ENCODE data around the gene ZNF362.

Gene ZNF362

DNA sequence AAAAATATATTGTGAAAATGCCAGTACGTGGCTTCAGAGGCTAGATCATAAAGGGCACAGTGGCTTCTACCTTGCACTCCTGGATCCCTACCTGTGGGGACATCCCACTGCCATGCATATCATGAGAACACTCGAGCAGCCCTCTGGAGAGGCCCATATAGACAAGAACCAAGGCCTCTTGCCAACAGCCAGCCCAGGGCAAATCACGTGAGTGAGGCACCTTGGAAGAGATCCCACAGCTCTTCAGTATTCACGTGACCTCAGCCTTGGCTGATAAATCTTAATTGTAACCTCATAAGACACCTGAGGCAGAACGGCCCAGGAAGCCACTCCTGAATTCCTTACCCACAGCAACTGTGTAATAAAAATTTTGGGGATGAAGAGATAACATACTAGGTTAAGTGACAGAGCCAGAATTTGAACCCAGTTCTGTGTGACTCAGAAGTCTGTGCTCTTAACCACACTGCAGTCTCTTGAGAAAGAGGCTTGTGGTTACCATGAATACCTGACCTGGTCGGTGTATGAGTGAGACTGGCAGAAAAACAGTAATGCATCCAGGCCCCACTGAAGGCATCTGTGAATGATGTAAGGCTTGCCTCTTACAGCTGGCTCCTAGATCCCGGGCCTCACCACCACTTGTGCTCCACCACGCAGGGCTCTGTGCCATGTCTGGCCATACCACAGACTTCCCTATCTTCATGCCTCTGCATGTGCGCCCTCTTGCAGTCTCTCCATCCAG, 71.5 kb downstream of the ZNF362 start:
- DNase-seq (ENCODE audit: low spot score) = no peak

DNA sequence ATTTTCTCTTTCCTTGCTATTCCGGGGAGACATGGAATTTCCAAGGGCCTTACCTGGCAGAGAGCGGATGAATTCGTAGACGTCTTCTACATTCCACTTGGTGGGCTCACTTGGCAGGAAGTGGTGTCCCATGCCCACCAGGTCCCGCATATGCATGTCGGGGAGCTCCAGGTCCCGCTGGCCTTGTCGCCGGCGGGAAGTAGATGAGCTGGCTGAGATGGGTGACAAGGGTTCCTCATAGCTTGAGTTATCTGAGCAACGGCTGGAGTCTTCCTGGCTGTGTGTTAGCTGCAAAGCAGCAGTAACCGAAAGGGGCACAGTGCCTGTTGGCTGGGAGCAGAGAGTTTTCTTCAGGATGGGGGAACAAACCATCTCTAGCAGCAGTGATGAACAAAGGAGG, 72.5 kb downstream of the ZNF362 start:
- no peak for DNase-seq (ENCODE audit: low spot score)

DNA sequence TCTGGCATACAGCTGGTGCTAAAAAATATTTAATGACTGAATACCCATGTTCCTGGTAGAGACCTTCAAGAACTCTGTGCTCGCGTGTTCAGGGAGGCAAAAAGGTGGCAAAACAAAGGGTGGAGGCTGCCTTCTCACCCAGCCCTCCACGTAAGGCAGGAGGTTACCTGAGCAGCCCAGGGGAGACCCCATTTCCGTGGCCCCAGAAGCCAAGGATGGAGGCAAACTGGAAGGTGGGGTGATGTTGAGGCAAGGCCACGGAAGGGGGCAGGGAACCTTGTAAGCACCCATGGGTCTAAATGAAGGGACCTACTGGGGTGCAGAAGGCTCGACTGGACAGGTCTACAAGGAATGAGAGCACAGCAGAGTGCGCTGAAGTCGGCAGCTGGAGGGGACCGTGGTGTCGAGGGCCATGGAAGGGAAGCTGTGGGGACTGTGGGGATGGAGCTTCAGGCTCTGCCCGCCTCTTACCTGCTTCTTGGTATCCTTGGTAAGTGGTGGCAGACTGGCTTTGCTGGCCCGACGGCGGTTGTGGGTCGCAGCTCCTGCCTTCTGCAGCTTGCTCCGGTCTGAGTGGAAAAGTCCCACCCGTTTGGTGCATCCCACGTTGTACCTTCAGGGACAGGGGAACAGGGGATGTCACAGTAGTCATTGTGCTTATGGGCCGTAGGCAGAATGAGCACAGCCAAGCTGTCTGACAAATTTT, 73.5 kb downstream of the ZNF362 start:
- DNase-seq (ENCODE audit: low spot score) = no peak

DNA sequence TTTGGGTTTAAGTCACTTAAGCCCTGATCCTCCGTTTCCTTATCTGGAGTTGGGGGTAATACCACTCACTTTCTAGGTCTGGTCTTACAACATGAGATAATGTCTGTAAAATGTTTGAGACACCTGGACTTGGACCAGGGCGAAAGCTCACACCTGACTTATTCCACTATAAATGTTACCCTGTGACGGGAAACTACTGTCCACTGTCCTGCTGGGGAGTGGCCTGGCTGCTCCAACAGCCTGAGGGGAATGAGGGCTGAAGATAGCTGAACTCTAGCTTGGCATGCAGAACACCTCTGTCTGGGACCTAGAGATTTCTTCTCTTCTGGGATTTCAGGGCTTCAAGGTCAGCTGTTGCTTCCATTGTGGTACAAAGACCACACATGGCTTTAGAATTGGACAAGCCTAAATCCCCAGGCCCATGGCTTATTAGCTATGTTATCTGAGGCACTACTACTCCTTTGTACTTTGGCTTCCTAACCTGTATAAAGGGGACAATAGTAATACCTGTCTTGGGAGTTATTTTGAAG, 74.1 kb downstream of the ZNF362 start:
- no peak for DNase-seq (ENCODE audit: low spot score)

DNA sequence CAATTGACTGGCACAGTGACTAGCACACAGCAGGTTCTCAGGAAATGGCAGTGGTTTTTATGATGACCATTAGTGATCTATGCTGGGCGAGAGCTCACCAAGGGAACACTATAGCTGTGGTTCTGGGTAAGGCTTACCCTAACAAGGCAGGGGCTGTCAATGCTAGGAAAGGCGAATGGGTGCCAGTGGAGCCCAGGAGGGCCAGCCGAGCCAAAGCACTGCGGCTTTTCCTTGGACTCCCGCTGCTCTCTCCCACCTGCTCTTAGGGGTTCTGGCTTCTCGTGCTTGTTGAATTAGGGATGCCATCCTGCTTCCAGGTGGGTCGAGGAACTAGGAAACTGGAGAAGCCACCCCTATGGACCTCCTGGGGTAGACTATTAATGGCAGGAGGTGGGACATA, 74.6 kb downstream of the ZNF362 start:
- no peak for DNase-seq (ENCODE audit: low spot score)

DNA sequence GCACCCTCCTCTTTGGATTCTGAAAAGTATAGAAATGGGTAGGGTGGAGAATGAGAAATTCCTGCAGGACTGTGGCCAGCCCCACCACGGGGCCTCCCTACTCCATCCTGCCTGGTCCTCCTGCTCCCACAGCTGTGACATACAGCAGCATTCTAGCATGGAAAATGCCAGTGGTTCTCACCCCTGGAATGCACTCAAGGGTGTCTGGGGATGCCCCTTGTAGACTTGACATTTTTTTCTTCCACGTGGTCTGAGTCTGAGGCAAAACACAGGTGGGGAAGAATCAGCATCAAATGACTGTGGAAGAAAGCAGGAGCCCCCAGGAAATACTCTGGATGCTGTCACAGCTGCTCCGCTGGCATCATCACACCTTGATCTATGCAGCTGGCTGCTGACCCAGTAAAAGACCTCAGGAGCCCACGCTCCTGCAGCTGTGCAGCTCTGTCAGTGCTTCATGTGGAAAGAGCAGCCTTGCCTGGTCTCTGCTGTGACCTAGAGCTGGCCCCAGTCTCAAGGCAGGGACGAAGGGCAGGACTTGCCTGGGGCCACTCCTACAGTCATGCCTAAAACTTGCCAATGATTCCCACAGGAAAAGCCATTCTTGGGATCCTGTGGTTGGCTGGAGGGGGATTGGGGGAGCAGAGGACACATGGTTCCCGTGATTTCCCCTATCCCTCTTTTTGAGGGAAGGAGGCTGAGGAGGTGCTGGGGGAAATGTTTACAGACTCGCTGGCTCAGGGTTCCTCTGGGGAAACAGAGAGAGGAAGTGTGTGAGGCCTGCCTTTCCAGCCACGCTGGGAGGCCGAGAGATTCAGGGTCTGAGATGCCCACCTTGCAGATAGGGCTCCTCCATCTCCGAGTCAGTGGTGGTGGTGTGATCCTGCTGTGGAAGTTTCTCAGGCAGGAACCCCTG, 75.4 kb downstream of the ZNF362 start:
- DNase-seq (ENCODE audit: low spot score) = no peak

DNA sequence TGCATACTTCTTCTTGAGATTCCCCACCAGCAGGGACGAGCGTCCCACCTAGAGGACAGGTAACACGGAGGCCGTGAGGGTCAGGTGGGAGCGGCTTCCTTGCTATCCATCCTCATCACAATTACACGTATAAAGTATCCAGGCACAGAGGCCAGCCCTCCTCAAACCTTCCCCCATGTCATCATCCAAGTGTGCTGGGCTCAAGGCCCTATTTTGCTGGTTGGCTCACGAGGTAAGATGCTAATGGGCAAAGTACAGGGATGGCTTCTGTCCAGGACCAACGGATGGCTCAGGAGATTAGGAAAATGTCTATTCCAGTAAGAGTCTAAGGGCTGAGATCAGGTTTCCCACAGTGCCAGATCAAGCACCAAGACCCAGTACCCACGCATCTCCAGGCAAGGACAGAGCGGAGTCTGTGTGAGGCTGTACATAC, 76.1 kb downstream of the ZNF362 start:
- no peak for DNase-seq (ENCODE audit: low spot score)

DNA sequence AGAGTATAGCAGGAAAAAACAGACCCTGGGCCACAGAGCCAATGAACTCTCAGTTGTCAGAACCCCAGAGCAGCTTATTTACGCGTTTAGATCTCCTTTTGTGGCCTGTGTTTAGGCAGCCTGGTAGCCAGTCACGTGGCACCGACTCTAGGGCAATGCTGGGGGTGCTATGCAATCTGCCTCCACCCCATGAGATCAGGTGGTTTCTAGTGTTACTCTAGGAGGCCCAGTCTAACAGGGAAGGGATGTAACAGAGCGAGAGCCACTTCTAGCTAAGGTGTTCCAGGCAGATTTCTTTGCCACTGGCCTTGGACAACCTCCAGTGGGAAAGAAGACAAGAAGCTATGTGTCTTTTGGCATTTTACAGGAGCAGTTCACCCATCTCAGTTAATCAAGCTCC, 76.6 kb downstream of the ZNF362 start:
- no peak for DNase-seq (ENCODE audit: low spot score)

DNA sequence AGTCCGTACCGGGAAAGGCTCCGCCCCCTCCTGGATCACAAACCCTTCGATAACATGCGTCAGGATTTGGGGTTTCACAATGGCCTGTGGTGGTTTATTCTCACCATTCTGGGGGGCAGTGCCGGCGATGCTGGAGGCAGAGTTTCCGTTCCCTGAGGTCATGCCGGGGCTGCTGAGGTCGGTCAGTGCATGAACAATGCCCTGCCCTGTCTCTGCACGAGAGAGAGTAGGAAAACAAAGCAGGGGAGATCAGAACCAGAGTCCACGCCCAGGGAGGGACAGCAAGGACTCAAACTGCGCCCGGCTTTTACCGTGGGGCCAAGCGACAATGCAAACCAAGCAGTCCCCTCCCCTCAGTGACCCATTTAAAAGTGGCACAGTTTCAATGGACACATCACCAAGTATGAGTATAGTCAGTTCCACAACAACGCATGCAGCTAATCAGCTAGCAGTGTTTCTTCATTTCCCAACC, 77.8 kb downstream of the ZNF362 start:
- no peak for DNase-seq (ENCODE audit: low spot score)

DNA sequence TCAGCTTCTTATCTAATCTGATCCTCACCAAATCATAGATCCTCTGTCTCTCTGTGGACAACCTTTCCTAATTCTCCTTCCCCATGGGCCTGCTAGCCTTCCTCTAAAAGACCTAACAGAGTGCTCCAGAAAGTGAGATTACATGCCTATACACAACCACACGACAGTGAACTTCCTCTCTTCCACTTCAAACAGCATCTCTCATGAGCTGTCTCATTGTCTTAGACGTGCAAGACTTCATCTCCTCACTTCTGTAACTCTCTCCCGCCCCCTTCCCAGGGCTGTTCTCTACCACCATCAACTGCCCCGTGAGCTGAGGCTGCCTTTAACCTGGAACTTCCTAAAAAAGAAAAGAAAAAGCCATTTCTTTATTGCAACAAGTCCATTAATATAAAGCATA, 78.7 kb downstream of the ZNF362 start:
- DNase-seq (ENCODE audit: low spot score) = no peak

DNA sequence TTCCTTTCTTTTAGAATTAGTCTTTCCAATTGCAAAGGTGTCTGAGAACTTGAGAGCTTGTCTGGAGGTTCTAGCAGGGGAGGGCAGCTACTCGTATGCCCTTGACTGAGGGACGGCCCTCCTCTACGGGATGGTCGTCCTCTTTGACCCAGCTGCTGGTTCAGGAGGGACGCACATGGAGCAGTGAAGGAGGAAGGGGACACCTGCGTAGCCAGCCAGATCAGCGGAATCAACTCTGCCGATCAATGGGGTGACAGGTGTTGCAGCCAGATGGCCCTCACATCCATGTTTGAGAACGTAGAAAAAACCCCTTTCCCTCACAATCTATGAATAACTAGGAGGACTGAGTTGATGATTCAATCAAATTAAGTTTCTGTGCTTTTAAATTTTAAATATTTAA, 80.3 kb downstream of the ZNF362 start:
- no peak for DNase-seq (ENCODE audit: low spot score)

DNA sequence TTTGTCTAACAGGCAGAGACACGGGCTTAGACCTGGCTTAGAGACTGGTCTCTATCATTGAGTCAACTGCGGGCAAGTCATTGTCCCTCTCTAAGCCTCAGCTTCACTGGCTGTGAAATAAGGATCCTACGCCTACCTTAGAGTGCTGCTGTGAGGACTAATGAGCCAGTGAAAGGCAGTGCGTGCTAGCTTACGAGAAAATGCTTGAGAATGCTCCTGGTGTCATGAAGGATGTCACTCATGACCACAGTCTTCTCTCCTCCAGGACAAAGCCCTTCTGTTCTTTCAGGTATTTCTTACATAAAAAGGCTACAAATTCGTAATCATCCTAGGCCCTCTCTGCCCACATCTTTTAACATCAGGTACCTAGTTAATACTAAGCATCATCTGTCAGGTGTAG, 81.1 kb downstream of the ZNF362 start:
- DNase-seq (ENCODE audit: low spot score) = no peak

DNA sequence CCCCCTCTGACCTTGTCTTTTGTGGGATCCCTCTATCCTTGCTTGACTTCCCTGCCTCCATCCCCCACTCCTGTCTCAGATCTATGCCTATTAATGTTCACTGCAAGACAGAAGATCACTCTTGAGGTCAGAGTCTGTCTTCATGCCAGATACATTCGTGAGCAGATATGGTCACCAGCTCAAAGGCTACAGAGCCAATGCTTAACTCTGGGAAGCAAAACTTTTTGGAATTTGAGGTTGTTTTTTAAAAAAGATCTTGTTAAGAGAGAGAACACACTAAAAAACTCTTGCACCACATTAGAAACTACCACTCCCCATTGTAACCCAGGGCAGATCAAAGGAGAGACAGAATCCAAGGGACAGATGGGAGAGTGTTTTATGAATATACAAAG, 81.8 kb downstream of the ZNF362 start:
- no peak for DNase-seq (ENCODE audit: low spot score)

DNA sequence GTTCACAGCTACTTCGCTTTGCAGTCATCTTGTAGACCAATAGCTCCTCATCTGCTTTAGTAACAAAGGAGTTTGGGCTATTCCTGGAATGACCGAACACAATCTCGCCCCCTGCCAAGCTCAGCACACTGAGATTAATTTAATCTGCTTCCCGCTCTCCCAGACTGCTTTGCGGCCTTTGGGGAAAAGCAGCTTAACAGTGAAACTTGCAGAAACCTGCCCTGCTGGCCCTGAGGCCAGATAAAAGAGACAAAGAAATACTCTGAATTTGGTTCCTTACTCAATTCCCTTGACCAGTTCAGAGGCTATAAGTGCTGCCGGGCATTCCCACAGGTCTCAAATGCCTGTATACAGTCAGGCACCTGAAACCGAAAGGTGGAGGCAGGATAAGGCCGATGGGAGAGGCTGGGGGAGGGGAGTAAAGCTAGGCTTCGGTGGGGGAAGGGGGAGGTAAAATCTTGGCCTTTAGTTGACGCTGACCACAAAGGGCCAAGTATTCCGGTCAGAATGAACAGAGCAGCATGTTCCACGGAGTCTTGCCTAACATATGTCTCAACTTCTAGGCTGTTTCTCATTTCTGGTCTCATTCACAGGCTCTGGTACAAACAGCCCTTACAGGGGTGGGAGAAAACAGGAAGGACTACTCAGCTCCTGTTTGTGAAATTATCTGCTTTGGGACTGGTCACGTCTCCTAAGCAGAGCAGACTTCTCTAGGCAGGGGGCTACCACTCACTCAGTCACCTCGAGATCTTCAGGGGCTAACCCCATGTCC, 82.3 kb downstream of the ZNF362 start:
- no peak for DNase-seq (ENCODE audit: low spot score)

DNA sequence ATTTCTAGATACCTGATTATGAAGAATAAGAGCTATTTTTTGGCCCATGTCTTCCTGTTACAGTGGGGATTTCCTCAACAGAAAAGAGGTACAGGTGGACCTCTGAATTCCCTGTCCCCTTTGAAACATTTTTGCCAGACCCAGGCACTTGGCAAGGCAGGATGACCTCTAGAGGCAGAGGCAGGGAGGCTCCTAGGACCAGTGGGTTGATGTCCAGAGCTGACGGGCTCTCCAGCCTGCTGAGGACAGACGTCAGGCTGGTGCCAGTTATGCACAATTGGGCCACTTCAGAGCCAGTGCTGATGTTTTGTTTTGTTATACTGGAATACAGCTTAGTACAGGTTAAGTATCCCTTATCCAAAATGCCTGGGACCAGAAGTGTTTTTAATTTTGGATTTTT, 83.1 kb downstream of the ZNF362 start:
- DNase-seq (ENCODE audit: low spot score) = no peak

DNA sequence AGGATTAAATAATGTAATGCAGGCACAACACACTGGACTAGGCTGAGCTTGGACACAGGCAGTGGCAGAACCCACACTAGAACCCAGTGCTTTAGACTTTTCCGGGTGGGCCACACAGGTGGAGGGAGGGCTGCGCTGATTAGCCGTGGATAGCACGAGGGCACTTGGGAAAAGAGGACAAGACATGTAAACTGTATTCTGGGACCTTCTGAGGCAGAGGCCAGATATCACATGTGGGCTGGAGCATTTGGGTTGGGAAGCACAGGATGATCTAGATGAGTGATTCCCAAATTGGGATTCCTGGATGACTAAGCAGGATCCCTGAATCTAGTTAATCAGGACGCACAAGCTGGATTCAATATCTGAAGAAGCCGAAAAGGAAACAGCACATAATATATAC, 84.9 kb downstream of the ZNF362 start:
- no peak for DNase-seq (ENCODE audit: low spot score)

DNA sequence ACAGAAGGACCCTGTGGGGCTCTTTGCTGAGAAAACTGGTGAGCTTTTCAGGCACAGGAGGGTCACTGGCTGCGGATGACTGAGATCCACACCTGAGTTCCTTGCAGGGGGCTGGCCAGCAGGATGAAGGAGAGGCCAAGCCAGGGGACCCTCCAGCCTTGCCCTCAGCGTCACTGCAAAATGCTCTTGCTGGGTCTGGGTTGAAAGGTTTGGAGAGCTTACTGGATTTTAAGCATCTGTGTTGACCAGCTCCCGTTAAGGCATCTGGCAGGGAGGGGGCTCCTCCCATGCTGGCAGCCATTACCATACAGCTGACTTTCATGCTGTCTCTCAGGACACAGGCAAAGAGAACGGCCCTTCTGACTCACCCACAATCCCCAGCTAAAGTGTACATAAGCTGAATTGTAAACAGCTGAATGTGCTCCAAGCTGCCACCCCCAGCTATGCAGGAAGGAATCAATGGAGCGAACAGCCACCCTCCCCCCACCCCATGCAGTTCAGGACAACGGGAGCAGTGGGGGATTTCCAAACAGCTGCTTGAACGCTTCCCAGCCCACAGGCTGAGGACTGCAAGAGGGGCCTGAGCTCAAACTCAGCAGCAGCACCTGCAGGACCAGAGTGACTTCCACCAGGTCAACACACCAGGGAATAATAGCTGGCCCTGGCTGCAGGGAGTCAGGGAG, 85.9 kb downstream of the ZNF362 start:
- DNase-seq (ENCODE audit: low spot score) = no peak

DNA sequence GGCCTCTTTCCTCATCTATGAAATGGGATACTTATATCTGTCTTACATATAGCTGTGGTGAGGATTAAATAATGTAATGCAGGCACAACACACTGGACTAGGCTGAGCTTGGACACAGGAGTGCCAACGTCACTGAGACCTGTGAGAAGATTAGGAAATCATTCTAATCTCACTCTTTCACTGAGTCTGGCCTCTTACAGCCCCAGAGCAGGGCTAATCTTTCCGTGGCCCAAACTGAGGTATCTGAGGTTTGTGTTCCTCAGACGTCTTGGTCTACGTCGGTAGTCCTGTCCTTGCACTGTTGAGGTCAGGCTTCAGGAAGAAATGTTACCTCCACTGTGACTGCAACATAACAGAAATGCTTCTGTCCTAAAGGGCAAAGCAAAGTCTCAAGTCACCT, 87.2 kb downstream of the ZNF362 start:
- no peak for DNase-seq (ENCODE audit: low spot score)

DNA sequence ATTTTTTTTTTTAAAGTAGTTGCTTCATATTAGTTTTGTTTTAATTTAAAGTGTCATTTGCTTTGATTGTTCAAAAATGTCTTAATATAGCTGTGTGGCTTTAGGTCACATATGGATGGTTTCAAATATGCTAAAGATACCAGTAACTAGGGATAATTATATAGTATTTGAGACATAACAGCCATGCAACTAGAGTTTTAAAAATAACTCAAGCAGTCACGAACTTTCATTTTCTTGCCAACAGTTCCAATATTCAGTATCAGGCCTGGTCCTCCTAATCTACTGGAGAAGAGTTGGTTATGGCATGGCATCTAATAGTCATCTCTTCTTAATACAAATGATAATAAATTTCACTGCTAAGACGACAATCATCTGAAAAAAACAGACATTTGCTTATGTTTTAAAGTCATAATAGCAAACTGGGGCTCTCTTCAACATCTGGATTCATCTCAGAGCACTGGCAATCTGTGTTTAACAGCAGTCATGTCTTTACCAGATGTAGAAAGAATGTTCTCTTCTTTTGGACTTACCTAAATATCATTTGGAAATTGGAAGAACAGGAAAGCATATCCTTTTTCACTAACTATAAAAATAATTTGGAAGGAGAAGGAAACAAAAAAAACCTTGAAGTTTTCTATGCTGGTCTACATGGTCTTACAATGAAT, 88.7 kb downstream of the ZNF362 start:
- DNase-seq (ENCODE audit: low spot score) = no peak

DNA sequence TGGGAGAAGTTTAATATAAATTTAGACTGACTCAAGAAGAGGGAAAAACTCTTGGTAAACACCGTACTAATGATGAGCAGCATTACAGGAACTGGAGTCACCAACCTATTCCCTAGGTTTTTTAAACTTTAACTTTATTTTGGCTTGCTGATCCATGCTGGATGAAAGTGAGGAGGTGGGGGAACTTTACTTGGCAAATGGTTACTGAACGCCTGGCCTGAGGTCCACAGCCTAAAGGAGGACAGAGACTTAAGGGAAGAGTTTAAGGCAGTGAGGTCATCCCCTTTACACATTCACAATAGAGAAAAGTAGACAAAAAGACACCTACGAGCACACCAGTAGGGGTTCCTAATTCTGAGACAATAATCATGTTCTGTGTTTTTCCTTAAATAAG, 90.2 kb downstream of the ZNF362 start:
- no peak for DNase-seq (ENCODE audit: low spot score)

All from germinal center (tissue), 1 donor.